Brain microvascular endothelial cell (primary cell): ENCODE results near the gene GTF3C2.

Experiments
- DNase-seq: peaks from one replicate; pipeline ENCODE4 v3.0.0-alpha.2; 2020
- H3K27ac ChIP-seq: fragments of 250-450 bp; sonication (Bioruptor Pico); 2 replicates; pipeline ENCODE4 v1.5.1; 2020; ENCODE audit warnings: mild to moderate bottlenecking, moderate library complexity
- H3K27me3 ChIP-seq: fragments of 250-450 bp; sonication (Bioruptor Pico); replicated peaks from 2 replicates; pipeline ENCODE4 v1.5.1; 2020; ENCODE audit warnings: mild to moderate bottlenecking
- H3K36me3 ChIP-seq: fragments of 250-450 bp; sonication (Bioruptor Pico); replicated peaks from 2 replicates; pipeline ENCODE4 v1.5.1; 2020; ENCODE audit warnings: mild to moderate bottlenecking
- H3K4me3 ChIP-seq: 2 replicates; pipeline ENCODE4 v1.5.1; 2011; ENCODE audit warnings: low read depth, mild to moderate bottlenecking, control low read depth, low read length, moderate library complexity
- CTCF ChIP-seq: IDR thresholded peaks from 2 replicates; pipeline ENCODE4 v1.5.1; 2011; ENCODE audit warnings: low read depth, mild to moderate bottlenecking, moderate library complexity, low read length, control low read depth, inconsistent platforms; ENCODE audit errors: missing control alignments
- in situ Hi-C: cut with HindIII; loops from 2 replicates; pipeline ENCODE4 v1.10.0; 2017; ENCODE audit warnings: low sequenced_read_pairs, low pct_ligation_motif_present

GTF3C2 gene

GRCh38 chr2:27312152-27312551 lies 44.4 kb downstream of the GTF3C2 start:
- Histone ChIP-seq H3K4me3 (no peak overlapping the region), H3K27me3 (peaks cover 12% of the 10 kb centered on the region), H3K36me3 (peaks cover 6% of the 10 kb centered on the region), H3K27ac (no peak overlapping the region)
- no peak for TF ChIP-seq CTCF
- in situ Hi-C loops, result no loop called here
- no peak for DNase-seq

GRCh38 chr2:27309651-27310050 lies 46.9 kb downstream of the GTF3C2 start:
- in situ Hi-C loops, result no loop called here
- peaks cover 3% of the 10 kb centered on the region for H3K36me3 ChIP-seq
- DNase-seq, result no peak

GRCh38 chr2:27308359-27308881 lies 48.1 kb downstream of the GTF3C2 start, which contains the start of gene UCN:
TSS of gene UCN (minus strand) at chr2:27308445. CDS start at chr2:27307895, 550 bp downstream.
- DNase-seq, result peak; percentile 54
- Histone ChIP-seq H3K4me3 (no peak within 1 kb of the TSS), H3K36me3 (peaks cover 3% of the 10 kb centered on the region), H3K27ac (no peak within 1 kb of the TSS), H3K27me3 (peaks cover 37% of the 10 kb centered on the region)
- TF ChIP-seq CTCF, result no peak
- in situ Hi-C loops, result no loop called here

More at GRCh38 chr2:27309651-27310050, 46.9 kb downstream of the GTF3C2 start:
- Histone ChIP-seq H3K27ac (no peak overlapping the region), H3K4me3 (no peak overlapping the region), H3K27me3 (peaks cover 35% of the 10 kb centered on the region)
- no peak for TF ChIP-seq CTCF

GRCh38 chr2:27307545-27308358 lies 48.8 kb downstream of the GTF3C2 start:
- in situ Hi-C loops, result no loop called here
- no peak for DNase-seq
- H3K27me3 ChIP-seq, result peaks cover 37% of the 10 kb centered on the region

GRCh38 chr2:27307287-27307544 lies 49.3 kb downstream of the GTF3C2 start:
- Histone ChIP-seq H3K27ac (no peak overlapping the region), H3K36me3 (peaks cover 3% of the 10 kb centered on the region), H3K27me3 (peaks cover 37% of the 10 kb centered on the region), H3K4me3 (no peak overlapping the region)
- no peak for DNase-seq
- TF ChIP-seq CTCF, result no peak
- in situ Hi-C loops, result no loop called here

More at GRCh38 chr2:27307545-27308358, 48.8 kb downstream of the GTF3C2 start:
- TF ChIP-seq CTCF, result no peak
- Histone ChIP-seq H3K27ac (no peak overlapping the region), H3K36me3 (peaks cover 3% of the 10 kb centered on the region), H3K4me3 (no peak overlapping the region)
